ENCODE data around the gene TMEM30B.

Gene TMEM30B

GRCh38 chr14:61264651-61265050 is 16.5 kb downstream of the TMEM30B start:
- in situ Hi-C loops (cut with MboI; ENCODE audit: low pct_unique_long_range_greater_than_20kb, low sequenced_read_pairs, unreplicated experiment): no loop called here
- no peak for TF ChIP-seq CTCF (IDR thresholded peaks at IDR 0.05; ENCODE audit: extremely low read depth, insufficient read depth, missing control alignments)
- no peak for DNase-seq (ENCODE audit: low spot score)

GRCh38 chr14:61264010-61264571 is 17.0 kb downstream of the TMEM30B start:
- DNase-seq (ENCODE audit: low spot score): no peak
- no peak for TF ChIP-seq CTCF (IDR thresholded peaks at IDR 0.05; ENCODE audit: extremely low read depth, insufficient read depth, missing control alignments)
- in situ Hi-C loops (cut with MboI; ENCODE audit: low pct_unique_long_range_greater_than_20kb, low sequenced_read_pairs, unreplicated experiment): no loop called here

- in situ Hi-C loops (cut with MboI; ENCODE audit: low pct_unique_long_range_greater_than_20kb, low sequenced_read_pairs, unreplicated experiment): no loop called here
- DNase-seq (ENCODE audit: low spot score): no peak
- TF ChIP-seq CTCF (IDR thresholded peaks at IDR 0.05; ENCODE audit: extremely low read depth, insufficient read depth, missing control alignments): no peak
Measured at GRCh38 chr14:61262082-61262481, 19.1 kb downstream of the TMEM30B start.

- in situ Hi-C loops (cut with MboI; ENCODE audit: low pct_unique_long_range_greater_than_20kb, low sequenced_read_pairs, unreplicated experiment): no loop called here
- no peak for TF ChIP-seq CTCF (IDR thresholded peaks at IDR 0.05; ENCODE audit: extremely low read depth, insufficient read depth, missing control alignments)
- DNase-seq (ENCODE audit: low spot score): no peak
Measured at GRCh38 chr14:61260939-61261776, 20.0 kb downstream of the TMEM30B start.

GRCh38 chr14:61258985-61259384 is 22.2 kb downstream of the TMEM30B start:
- no peak for TF ChIP-seq CTCF (IDR thresholded peaks at IDR 0.05; ENCODE audit: extremely low read depth, insufficient read depth, missing control alignments)
- DNase-seq (ENCODE audit: low spot score): no peak
- in situ Hi-C loops (cut with MboI; ENCODE audit: low pct_unique_long_range_greater_than_20kb, low sequenced_read_pairs, unreplicated experiment): loop anchor here (10.0 kb wide), 1 partner anchor 624 kb away; no protein-coding TSS in a partner anchor

GRCh38 chr14:61257469-61258057 is 23.6 kb downstream of the TMEM30B start:
- TF ChIP-seq CTCF (IDR thresholded peaks at IDR 0.05; ENCODE audit: extremely low read depth, insufficient read depth, missing control alignments): no peak
- DNase-seq (ENCODE audit: low spot score): no peak
- in situ Hi-C loops (cut with MboI; ENCODE audit: low pct_unique_long_range_greater_than_20kb, low sequenced_read_pairs, unreplicated experiment): loop anchor here (10.0 kb wide), 1 partner anchor 623 kb away; no protein-coding TSS in a partner anchor
